Measurements from ENCODE around the gene RTN1.

- TF ChIP-seq CTCF (IDR thresholded peaks at IDR 0.05) (no peak), POLR2A (IDR thresholded peaks at IDR 0.05) (no peak), EP300 (IDR thresholded peaks at IDR 0.05) (no peak)
These were observed 37.8 kb downstream of the RTN1 start for GRCh38 chr14:59832653-59833294.

All from upper lobe of left lung (tissue), 4 donors.